Mesothelial cell of epicardium (in vitro differentiated cells): ENCODE measurements around the gene TECPR1. TPM values are rescaled to one million over a fixed set of nuclear protein-coding genes. Genes with fewer than 3 reads are reported as not detected.

Experiments used
- DNase-seq, 2 experiments: peaks; one replicate each; pipeline ENCODE4 v3.0.0; 2021; ENCODE audit warnings: low spot score in 2 of 2; ENCODE audit not compliant: unreplicated experiment in 2 of 2
- H3K27ac Mint-ChIP-seq: 2 replicates; pipeline ENCODE4 v1.8.0; 2021; ENCODE audit warnings: mixed read lengths
- H3K27me3 Mint-ChIP-seq: 2 replicates; pipeline ENCODE4 v1.8.0; 2021; ENCODE audit warnings: low read depth, mixed read lengths
- H3K36me3 Mint-ChIP-seq: 2 replicates; pipeline ENCODE4 v1.8.0; 2021; ENCODE audit warnings: mixed read lengths
- H3K4me1 Mint-ChIP-seq: 2 replicates; pipeline ENCODE4 v1.8.0; 2021; ENCODE audit warnings: mixed read lengths
- H3K4me3 Mint-ChIP-seq: 2 replicates; pipeline ENCODE4 v1.8.0; 2021; ENCODE audit warnings: mild to moderate bottlenecking, moderate library complexity, mixed read lengths
- H3K9me3 Mint-ChIP-seq: 2 replicates; pipeline ENCODE4 v1.8.0; 2021; ENCODE audit warnings: mixed read lengths
- total RNA-seq: library from RNA; stranded (reverse); gene quantifications from 3 replicates; pipeline ENCODE4 v1.2.1, GENCODE V29; 2021
- TF ChIP-seq, protein P1 (sequence below): fragments of 200-600 bp; sonication (generic); IDR thresholded peaks from one replicate; pipeline ENCODE4 v1.5.0; 2021; ENCODE audit warnings: antibody characterized with exemption; ENCODE audit not compliant: unreplicated experiment

Gene TECPR1
- total RNA-seq, 1 donor from 2014 or later, result 38.0 TPM

DNA sequence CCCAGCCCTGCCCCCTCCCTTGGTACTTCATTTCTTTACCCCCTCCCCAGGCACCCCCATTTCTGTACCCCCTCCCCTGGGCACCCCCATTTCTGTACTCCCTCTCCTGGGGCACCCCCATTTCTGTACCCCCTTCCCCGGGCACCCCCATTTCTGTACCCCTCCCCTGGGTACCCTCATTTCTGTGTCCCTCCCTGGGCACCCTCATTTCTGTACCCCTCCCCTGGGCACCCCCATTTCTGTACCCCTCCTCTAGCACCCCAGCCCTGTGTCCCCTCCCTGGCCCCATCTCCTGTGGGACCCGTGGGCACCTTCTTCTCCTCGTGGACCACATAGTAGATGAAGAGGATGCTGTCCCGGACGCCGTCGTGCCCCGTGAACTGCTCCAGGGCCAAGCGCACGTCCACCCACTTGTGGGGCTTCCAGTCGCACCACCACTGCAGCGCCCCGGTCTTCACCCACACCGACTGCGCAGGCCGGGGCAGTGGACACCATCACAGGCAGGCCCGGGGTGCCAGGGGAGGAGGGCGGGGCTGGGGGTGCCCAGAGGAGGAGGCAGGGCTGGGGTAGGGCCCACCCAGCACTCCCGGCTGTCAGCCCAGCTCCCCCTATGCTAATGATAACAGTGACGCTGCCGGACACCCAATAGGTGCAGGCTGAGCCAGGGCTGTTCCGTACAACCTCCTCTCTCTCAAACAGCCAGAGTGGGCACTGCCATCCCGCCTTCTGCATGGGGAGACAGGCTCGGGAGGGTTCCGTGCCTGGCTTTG is 20.4 kb downstream of the TECPR1 start:
- no peaks in the 10 kb centered on the region for H3K4me1 Mint-ChIP-seq
- no peaks in the 10 kb centered on the region for H3K27me3 Mint-ChIP-seq
- DNase-seq, result no peak
- TF ChIP-seq, protein P1, sequence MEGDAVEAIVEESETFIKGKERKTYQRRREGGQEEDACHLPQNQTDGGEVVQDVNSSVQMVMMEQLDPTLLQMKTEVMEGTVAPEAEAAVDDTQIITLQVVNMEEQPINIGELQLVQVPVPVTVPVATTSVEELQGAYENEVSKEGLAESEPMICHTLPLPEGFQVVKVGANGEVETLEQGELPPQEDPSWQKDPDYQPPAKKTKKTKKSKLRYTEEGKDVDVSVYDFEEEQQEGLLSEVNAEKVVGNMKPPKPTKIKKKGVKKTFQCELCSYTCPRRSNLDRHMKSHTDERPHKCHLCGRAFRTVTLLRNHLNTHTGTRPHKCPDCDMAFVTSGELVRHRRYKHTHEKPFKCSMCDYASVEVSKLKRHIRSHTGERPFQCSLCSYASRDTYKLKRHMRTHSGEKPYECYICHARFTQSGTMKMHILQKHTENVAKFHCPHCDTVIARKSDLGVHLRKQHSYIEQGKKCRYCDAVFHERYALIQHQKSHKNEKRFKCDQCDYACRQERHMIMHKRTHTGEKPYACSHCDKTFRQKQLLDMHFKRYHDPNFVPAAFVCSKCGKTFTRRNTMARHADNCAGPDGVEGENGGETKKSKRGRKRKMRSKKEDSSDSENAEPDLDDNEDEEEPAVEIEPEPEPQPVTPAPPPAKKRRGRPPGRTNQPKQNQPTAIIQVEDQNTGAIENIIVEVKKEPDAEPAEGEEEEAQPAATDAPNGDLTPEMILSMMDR, result no peak
- H3K9me3 Mint-ChIP-seq, result no peaks in the 10 kb centered on the region
- no peak overlapping the region for H3K4me3 Mint-ChIP-seq
- peaks cover 13% of the 10 kb centered on the region for H3K36me3 Mint-ChIP-seq
- no peak overlapping the region for H3K27ac Mint-ChIP-seq

DNA sequence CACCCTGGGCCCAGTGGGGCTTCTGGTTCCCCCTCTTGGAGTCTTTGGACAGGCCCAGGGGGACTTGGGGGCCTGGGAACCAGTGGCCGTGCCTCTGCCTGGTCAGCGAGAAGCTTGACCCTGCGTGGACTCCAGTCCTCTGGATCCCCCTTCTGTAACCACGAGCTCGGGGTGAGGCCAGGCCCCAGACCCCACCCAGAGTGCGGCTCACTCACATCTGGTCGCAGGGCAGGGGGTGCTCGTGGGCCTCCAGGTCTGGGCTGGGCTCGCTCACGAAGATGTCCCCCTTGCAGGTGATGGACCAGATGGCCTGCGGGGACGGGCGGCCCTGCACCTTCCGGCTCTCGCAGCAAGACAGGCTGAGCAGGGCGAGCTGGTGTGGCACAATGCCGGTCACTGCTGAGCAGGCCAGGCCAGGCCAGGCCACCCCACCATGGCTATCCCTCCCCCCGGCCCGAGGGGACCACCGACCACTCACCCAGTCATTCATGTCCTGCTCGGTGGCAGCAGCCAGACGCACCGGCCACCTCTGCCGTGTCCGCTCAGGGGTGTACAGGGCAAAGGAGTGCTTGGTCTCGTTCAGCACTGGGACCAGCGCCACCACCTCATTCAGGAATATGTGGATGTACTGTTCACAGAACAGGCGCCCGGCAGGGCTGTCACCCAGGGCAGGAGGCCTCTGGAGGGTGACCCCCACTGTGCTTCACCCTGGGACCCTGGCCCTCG is 21.1 kb downstream of the TECPR1 start:
- H3K27ac Mint-ChIP-seq, result no peak overlapping the region
- peaks cover 13% of the 10 kb centered on the region for H3K36me3 Mint-ChIP-seq
- no peaks in the 10 kb centered on the region for H3K27me3 Mint-ChIP-seq
- H3K4me3 Mint-ChIP-seq, result no peak overlapping the region
- no peaks in the 10 kb centered on the region for H3K9me3 Mint-ChIP-seq
- H3K4me1 Mint-ChIP-seq, result no peaks in the 10 kb centered on the region
- TF ChIP-seq, protein P1, result no peak
- no peak for DNase-seq

DNA sequence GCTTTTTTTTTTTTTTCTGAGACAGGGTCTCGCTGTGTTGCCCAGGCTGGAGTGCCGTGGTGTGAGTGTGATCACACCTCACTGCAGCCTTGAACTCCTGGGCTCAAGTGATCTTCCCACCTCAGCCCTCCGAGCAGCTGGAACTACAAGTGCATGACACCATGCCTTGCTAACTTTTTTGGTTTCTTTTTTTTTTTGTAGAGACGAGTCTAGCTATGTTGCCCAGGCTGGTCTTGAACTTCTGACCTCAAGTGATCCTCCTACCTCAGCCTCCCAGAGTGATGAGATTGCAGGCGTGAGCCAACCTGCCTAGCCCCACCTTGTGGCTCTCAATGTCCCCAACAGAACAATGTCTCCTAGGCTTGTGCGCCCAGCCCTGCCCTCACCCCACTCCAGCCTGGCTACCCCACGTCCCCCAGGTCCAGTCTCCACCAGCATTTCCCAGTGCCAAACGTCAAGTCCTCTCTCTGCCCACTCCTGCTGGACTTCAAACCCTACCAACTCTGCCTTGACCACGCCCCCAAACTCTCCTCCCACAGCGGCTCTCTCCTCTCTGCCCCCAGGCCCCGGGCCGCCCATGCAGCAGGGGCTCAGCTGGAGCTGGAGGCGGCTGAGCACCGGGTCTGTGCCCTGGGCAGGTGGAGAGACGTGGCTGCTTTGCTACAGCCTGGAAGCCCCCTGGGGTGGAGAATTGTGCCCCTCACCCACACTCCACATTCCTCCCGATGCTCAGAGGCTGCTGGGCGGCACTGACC is 21.9 kb downstream of the TECPR1 start:
- no peaks in the 10 kb centered on the region for H3K9me3 Mint-ChIP-seq
- TF ChIP-seq, protein P1, result no peak
- H3K36me3 Mint-ChIP-seq, result peaks cover 16% of the 10 kb centered on the region
- no peak overlapping the region for H3K27ac Mint-ChIP-seq
- no peaks in the 10 kb centered on the region for H3K27me3 Mint-ChIP-seq
- no peak for DNase-seq
- H3K4me1 Mint-ChIP-seq, result no peaks in the 10 kb centered on the region
- no peak overlapping the region for H3K4me3 Mint-ChIP-seq

DNA sequence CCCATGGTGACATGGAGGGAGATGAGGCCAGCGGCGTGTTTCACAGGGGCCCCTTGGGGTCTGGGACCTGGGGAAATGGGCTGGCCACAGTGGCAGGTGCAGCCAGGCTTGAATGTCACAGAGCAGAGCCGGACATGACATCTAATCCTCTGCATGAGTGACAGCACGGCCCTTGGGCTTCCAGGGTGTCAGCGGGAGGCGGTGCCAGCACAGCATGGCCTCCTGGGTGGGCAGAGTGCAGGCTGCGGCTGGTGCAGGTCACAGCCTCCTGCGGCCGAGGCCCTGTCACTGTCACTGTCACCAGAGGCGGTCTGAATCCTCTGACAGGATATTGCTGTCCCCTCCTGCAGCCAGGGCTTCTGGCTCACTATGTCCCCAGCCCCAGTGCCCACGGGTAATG is 22.6 kb downstream of the TECPR1 start:
- Mint-ChIP-seq H3K4me3 (no peak overlapping the region), H3K27ac (no peak overlapping the region), H3K9me3 (no peaks in the 10 kb centered on the region)

DNA sequence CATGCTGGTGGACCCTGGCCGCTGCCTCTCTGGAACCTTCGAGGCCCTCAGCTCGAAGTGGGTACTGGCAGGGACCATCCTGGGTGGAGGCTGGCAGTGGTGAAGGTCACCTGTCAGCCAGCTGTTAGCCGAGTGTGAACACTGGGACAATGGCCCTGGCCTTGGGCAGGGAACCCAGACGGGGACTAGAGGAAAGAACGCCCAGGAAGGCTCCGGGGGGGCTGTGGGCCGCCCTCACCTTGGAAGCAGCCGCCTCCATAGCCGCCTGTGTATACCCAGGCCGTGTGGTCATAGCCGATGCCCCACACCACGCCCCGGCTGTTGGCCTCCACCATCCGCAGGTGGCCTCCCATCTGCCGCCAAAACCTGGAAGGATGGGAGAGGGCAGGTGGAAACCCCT is 23.2 kb downstream of the TECPR1 start:
- Mint-ChIP-seq H3K4me1 (no peaks in the 10 kb centered on the region), H3K36me3 (peaks cover 12% of the 10 kb centered on the region)

More for the DNA sequence above, 22.6 kb downstream of the TECPR1 start:
- TF ChIP-seq, protein P1, result no peak
- Mint-ChIP-seq H3K36me3 (peaks cover 13% of the 10 kb centered on the region), H3K27me3 (no peaks in the 10 kb centered on the region), H3K4me1 (no peaks in the 10 kb centered on the region)
- DNase-seq, result no peak

More for the DNA sequence above, 23.2 kb downstream of the TECPR1 start:
- H3K27ac Mint-ChIP-seq, result no peak overlapping the region
- no peaks in the 10 kb centered on the region for H3K9me3 Mint-ChIP-seq
- TF ChIP-seq, protein P1, result no peak
- no peak overlapping the region for H3K4me3 Mint-ChIP-seq
- no peak for DNase-seq
- no peaks in the 10 kb centered on the region for H3K27me3 Mint-ChIP-seq
